Measurements from ENCODE around the gene MLLT1. TPM values are rescaled to one million over a fixed set of nuclear protein-coding genes. Genes with fewer than 3 reads are reported as not detected.

MLLT1 gene
- total and polyA plus RNA-seq, 2 donors (not counting 1 experiment from before 2014, with no cell fraction given): 19.4 to 40.2 TPM

- WGBS (ENCODE audit: insufficient coverage): 97% methylated on average over 18 of the region's 18 CpGs
- Histone ChIP-seq H2AFZ (ENCODE audit: insufficient read depth, low read depth, low read length, poor library complexity, severe bottlenecking) (no peak overlapping the region), H3K4me1 (ENCODE audit: control insufficient read depth in 2 of 2, insufficient read depth in 2 of 2, low read length in 2 of 2) (peaks cover 0 to 6% of the 10 kb centered on the region in 2 donors), H3K4me2 (replicated peaks; ENCODE audit: low read depth, low read length, poor library complexity, severe bottlenecking) (no peak overlapping the region), H3K27ac (ENCODE audit: low read length in 2 of 2) (no peak overlapping the region), H4K20me1 (ENCODE audit: control insufficient read depth, insufficient read depth, low read length, poor library complexity, severe bottlenecking) (peaks cover 31% of the 10 kb centered on the region), H3K9ac (ENCODE audit: low read length) (no peak overlapping the region), H3K36me3 (replicated peaks in 1 of 2; ENCODE audit: control extremely low read depth in 1 of 2, control insufficient read depth in 1 of 2, extremely low read depth in 1 of 2, insufficient read depth in 2 of 2, low read length in 1 of 2) (peaks cover 0 to 31% of the 10 kb centered on the region in 2 experiments), H3K79me2 (ENCODE audit: control insufficient read depth, insufficient read depth, low read length) (no peaks in the 10 kb centered on the region), H3K9me3 (ENCODE audit: control extremely low read depth in 1 of 3, control insufficient read depth in 2 of 3, insufficient read depth in 1 of 3, low read length in 2 of 3) (no peaks in the 10 kb centered on the region), H3K27me3 (replicated peaks in 1 of 4; ENCODE audit: control extremely low read depth in 1 of 4, control insufficient read depth in 3 of 4, insufficient read depth in 4 of 4, low read length in 3 of 4) (no peaks in the 10 kb centered on the region), H3K4me3 (ENCODE audit: control extremely low read depth in 1 of 5, extremely low read depth in 1 of 5, insufficient read depth in 1 of 5, low read depth in 2 of 5, low read length in 4 of 5) (no peak overlapping the region)
- TF ChIP-seq, protein P1, sequence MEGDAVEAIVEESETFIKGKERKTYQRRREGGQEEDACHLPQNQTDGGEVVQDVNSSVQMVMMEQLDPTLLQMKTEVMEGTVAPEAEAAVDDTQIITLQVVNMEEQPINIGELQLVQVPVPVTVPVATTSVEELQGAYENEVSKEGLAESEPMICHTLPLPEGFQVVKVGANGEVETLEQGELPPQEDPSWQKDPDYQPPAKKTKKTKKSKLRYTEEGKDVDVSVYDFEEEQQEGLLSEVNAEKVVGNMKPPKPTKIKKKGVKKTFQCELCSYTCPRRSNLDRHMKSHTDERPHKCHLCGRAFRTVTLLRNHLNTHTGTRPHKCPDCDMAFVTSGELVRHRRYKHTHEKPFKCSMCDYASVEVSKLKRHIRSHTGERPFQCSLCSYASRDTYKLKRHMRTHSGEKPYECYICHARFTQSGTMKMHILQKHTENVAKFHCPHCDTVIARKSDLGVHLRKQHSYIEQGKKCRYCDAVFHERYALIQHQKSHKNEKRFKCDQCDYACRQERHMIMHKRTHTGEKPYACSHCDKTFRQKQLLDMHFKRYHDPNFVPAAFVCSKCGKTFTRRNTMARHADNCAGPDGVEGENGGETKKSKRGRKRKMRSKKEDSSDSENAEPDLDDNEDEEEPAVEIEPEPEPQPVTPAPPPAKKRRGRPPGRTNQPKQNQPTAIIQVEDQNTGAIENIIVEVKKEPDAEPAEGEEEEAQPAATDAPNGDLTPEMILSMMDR (IDR thresholded peaks at IDR 0.05): no peak
- TF ChIP-seq EZH2 (IDR thresholded peaks at IDR 0.05; ENCODE audit: borderline replicate concordance, insufficient read depth, low read depth, low read length, poor library complexity, severe bottlenecking): no peak
- ATAC-seq (ENCODE audit: low read depth): no peak
- Mint-ChIP-seq H3K9me3 (ENCODE audit: insufficient read depth) (no peaks in the 10 kb centered on the region), H3K27ac (no peak overlapping the region), H3K4me1 (peaks cover 3% of the 10 kb centered on the region), H3K27me3 (no peaks in the 10 kb centered on the region), H3K4me3 (no peak overlapping the region)
- intact Hi-C loops (cut with micrococcal nuclease): no loop called here
- DNase-seq: no peak
- ChIA-PET POLR2A (no interaction called here), CTCF (interaction anchor here (0.9 kb wide), 1 partner anchor 76 kb away, joined by 4 read pairs; no protein-coding TSS in a partner anchor)
Measured at GRCh38 chr19:6222884-6223283, 56.9 kb downstream of the MLLT1 start.

DNA sequence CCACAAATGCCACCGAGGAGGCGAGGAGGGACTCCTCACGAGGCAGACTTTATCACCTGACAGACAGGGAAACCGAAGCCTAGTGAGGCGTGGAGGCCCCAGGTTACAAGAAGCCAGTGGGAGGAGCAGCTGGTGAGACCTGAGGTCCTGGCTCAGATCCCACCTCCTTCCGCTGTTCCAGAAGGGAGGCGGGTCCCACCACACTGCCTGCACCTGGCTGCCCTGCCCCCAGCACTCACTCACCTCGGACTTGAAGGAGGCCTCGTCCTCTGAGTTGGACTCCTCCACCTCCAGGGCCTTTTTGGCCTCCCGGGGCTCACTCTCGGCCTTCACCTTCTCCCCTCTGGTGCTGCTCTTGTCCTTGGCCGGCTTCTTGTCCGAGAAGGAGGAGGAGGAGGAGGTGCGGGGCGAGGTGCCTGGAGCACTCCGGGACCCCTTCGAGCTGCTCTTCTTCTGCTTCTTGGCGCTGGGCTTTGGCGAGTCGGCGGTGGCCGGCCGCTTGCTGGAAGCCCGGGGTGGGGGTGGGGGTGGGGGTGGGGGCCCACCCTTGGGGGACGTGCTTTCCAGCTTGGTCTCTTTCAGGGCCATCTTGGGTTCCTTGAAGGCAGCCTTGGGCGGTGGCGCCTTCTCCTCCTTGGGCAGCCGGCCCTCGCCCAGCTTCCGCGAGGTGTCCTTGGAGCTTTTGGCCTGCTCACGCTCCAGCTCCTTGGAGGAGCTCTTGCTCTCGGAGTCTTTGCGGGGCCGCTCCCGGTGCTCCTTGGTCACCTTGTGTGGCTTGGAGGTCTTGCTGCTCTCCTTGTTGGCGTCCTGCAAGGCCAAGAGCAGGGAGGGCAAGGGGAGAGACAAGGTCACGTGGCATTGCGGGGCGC, 57.7 kb downstream of the MLLT1 start:
- ChIA-PET CTCF (interaction anchor here (0.9 kb wide), 2 partner anchors 77 to 294 kb away, joined by 3 to 4 read pairs; no protein-coding TSS in a partner anchor), POLR2A (no interaction called here)
- Histone ChIP-seq H3K27ac (ENCODE audit: low read length in 2 of 2) (no peak overlapping the region), H4K20me1 (ENCODE audit: control insufficient read depth, insufficient read depth, low read length, poor library complexity, severe bottlenecking) (peaks cover 24% of the 10 kb centered on the region), H3K79me2 (ENCODE audit: control insufficient read depth, insufficient read depth, low read length) (no peaks in the 10 kb centered on the region), H3K27me3 (replicated peaks in 1 of 4; ENCODE audit: control extremely low read depth in 1 of 4, control insufficient read depth in 3 of 4, insufficient read depth in 4 of 4, low read length in 3 of 4) (no peaks in the 10 kb centered on the region), H3K9me3 (ENCODE audit: control extremely low read depth in 1 of 3, control insufficient read depth in 2 of 3, insufficient read depth in 1 of 3, low read length in 2 of 3) (no peaks in the 10 kb centered on the region), H3K4me1 (ENCODE audit: control insufficient read depth in 2 of 2, insufficient read depth in 2 of 2, low read length in 2 of 2) (peaks cover 0 to 6% of the 10 kb centered on the region in 2 donors), H3K36me3 (replicated peaks in 1 of 2; ENCODE audit: control extremely low read depth in 1 of 2, control insufficient read depth in 1 of 2, extremely low read depth in 1 of 2, insufficient read depth in 2 of 2, low read length in 1 of 2) (peaks cover 0 to 33% of the 10 kb centered on the region in 2 experiments), H3K9ac (ENCODE audit: low read length) (no peak overlapping the region), H3K4me2 (replicated peaks; ENCODE audit: low read depth, low read length, poor library complexity, severe bottlenecking) (no peak overlapping the region), H2AFZ (ENCODE audit: insufficient read depth, low read depth, low read length, poor library complexity, severe bottlenecking) (no peak overlapping the region), H3K4me3 (ENCODE audit: control extremely low read depth in 1 of 5, extremely low read depth in 1 of 5, insufficient read depth in 1 of 5, low read depth in 2 of 5, low read length in 4 of 5) (no peak overlapping the region)
- intact Hi-C loops (cut with micrococcal nuclease): no loop called here
- Mint-ChIP-seq H3K4me1 (peaks cover 3% of the 10 kb centered on the region), H3K27me3 (no peaks in the 10 kb centered on the region), H3K9me3 (ENCODE audit: insufficient read depth) (no peaks in the 10 kb centered on the region), H3K4me3 (no peak overlapping the region), H3K27ac (no peak overlapping the region)
- WGBS (ENCODE audit: insufficient coverage): 96% methylated on average over 20 of the region's 40 CpGs
- ATAC-seq (ENCODE audit: low read depth): no peak
- no peak for DNase-seq
- TF ChIP-seq, protein P1 (IDR thresholded peaks at IDR 0.05): no peak
- TF ChIP-seq EZH2 (IDR thresholded peaks at IDR 0.05; ENCODE audit: borderline replicate concordance, insufficient read depth, low read depth, low read length, poor library complexity, severe bottlenecking): no peak

All from B cell (primary cell).